SK-N-MC (cell line): ENCODE data around the gene ABCF1.

ENCODE experiments used
- EZH2 ChIP-seq: fragments of 200-600 bp; sonication (generic); IDR thresholded peaks from one replicate; pipeline ENCODE4 v1.6.1; 2017; ENCODE audit warnings: antibody characterized with exemption
- FOXP2 ChIP-seq: optimal IDR thresholded peaks from 2 replicates; pipeline ENCODE3; 2011; ENCODE audit warnings: mild to moderate bottlenecking, moderate library complexity; ENCODE audit not compliant: insufficient read depth; ENCODE audit errors: extremely low read length, control extremely low read depth
- POLR2AphosphoS5 ChIP-seq: IDR thresholded peaks from 2 replicates; pipeline ENCODE4 v1.6.1; 2012; ENCODE audit warnings: mild to moderate bottlenecking, low read depth, low read length, borderline replicate concordance

- TF ChIP-seq EZH2: no peak
- TF ChIP-seq POLR2AphosphoS5: 0 out of 2 replicates have a peak, but pooled peaks have one; percentile 5
- no peak for TF ChIP-seq FOXP2
These were observed 27.8 kb downstream of the ABCF1 start for GRCh38 chr6:30598912-30599624.
